Endothelial cell of umbilical vein (primary cell): ENCODE results near the gene ARGLU1. TPM values are rescaled to one million over a fixed set of nuclear protein-coding genes. Genes with fewer than 3 reads are reported as not detected.

Experiments used
- Bru-seq: library from RNA; stranded (reverse); fragments of 400-500 nt; gene quantifications from one replicate; lab custom pipeline; 2021; lab: Mats Ljungman, UMichigan
- BruChase-seq, 2 experiments: library from RNA; stranded (reverse); fragments of 400-500 nt; gene quantifications; one replicate each; lab custom pipeline; 2021; lab: Mats Ljungman, UMichigan
- BruUV-seq: library from RNA; stranded (reverse); fragments of 400-500 nt; replicated peaks from 2 replicates; lab custom pipeline; 2021; lab: Mats Ljungman, UMichigan
- CTCF ChIA-PET: fragments of 300-600, 350-600 bp; sonication (Branson Sonifier 250); formaldehyde crosslinking; loops from one replicate; lab custom pipeline; 2021; ENCODE audit warnings: antibody characterized with exemption, inconsistent platforms; lab: Charles Lee
- POLR2A ChIA-PET: fragments of 300-600, 350-600 bp; sonication (Branson Sonifier 250); formaldehyde crosslinking; loops from one replicate; lab custom pipeline; 2021; ENCODE audit warnings: antibody characterized with exemption, inconsistent platforms; lab: Charles Lee
- DNase-seq: peaks from one replicate; pipeline ENCODE4 v3.0.0-alpha.2; 2011; ENCODE audit warnings: low read depth, low spot score
- FAIRE-seq: peaks from 2 replicates; lab custom pipeline; 2011; peaks lifted over from hg19 to GRCh38; lab: Jason Lieb, UNC
- H2AFZ ChIP-seq: 2 replicates; pipeline ENCODE4 v1.6.0; 2012; ENCODE audit warnings: low read depth, low read length, control low read depth, inconsistent platforms
- H3K27ac ChIP-seq: 2 replicates; pipeline ENCODE4 v1.5.1; 2011; ENCODE audit warnings: low read depth, mild to moderate bottlenecking, control low read depth, low read length, moderate library complexity; ENCODE audit not compliant: insufficient read depth
- H3K27me3 ChIP-seq, 2 experiments: 2 replicates each; pipeline versions ENCODE4 v1.6.0 to v1.6.1; 2011; ENCODE audit warnings: low read length in 2 of 2, mixed read lengths in 1 of 2; ENCODE audit not compliant: control insufficient read depth in 2 of 2, insufficient read depth in 2 of 2
- H3K36me3 ChIP-seq, 2 experiments: 2 replicates in 1 of 2; 3 replicates in 1 of 2; pipeline ENCODE4 v1.5.1; 2011; ENCODE audit warnings: low read length in 2 of 2, mild to moderate bottlenecking in 1 of 2, moderate library complexity in 1 of 2; ENCODE audit not compliant: control insufficient read depth in 2 of 2, insufficient read depth in 2 of 2; ENCODE audit errors: extremely low read depth in 1 of 2
- H3K4me1 ChIP-seq: 3 replicates; pipeline ENCODE4 v1.5.1; 2011; ENCODE audit warnings: mild to moderate bottlenecking, low read length; ENCODE audit not compliant: control insufficient read depth, insufficient read depth; ENCODE audit errors: extremely low read depth
- H3K4me2 ChIP-seq: 2 replicates; pipeline ENCODE4 v1.6.1; 2011; ENCODE audit warnings: low read length, control low read depth, mixed read lengths; ENCODE audit not compliant: insufficient read depth
- H3K4me3 ChIP-seq, 3 experiments: fragments of 200-600 bp in 1 of 3; sonication (generic), shearing (Covaris generic) in 1 of 3; replicated peaks in 1 of 3; 2 replicates each; pipeline ENCODE4 v1.5.1; 2011 to 2016; ENCODE audit warnings: control low read depth in 3 of 3, low read length in 3 of 3, mild to moderate bottlenecking in 2 of 3, inconsistent platforms in 1 of 3, low read depth in 1 of 3, moderate library complexity in 1 of 3; ENCODE audit not compliant: insufficient read depth in 1 of 3
- H3K79me2 ChIP-seq: 2 replicates; pipeline ENCODE4 v1.6.0; 2012; ENCODE audit warnings: low read length, inconsistent platforms; ENCODE audit not compliant: control insufficient read depth, insufficient read depth
- H3K9ac ChIP-seq: replicated peaks from 2 replicates; pipeline ENCODE3; 2011; ENCODE audit warnings: low read length, control low read depth; ENCODE audit not compliant: insufficient read depth; ENCODE audit errors: extremely low read depth
- H3K9me1 ChIP-seq: replicated peaks from 3 replicates; pipeline ENCODE4 v1.6.0; 2011; ENCODE audit warnings: mild to moderate bottlenecking, low read length; ENCODE audit not compliant: control insufficient read depth, insufficient read depth; ENCODE audit errors: extremely low read depth
- H3K9me3 ChIP-seq: replicated peaks from 2 replicates; pipeline ENCODE4 v1.5.1; 2012; ENCODE audit warnings: low read length, inconsistent platforms; ENCODE audit not compliant: control insufficient read depth, insufficient read depth
- H4K20me1 ChIP-seq: replicated peaks from 2 replicates; pipeline ENCODE3; 2011; ENCODE audit warnings: mild to moderate bottlenecking, low read length; ENCODE audit not compliant: control insufficient read depth, insufficient read depth; ENCODE audit errors: extremely low read depth
- CTCF ChIP-seq, 2 donors: IDR thresholded peaks; 1 replicate in 1 of 2; 2 replicates in 1 of 2; pipeline ENCODE4 v1.5.1; 2011; ENCODE audit warnings: low read length in 2 of 2, mild to moderate bottlenecking in 2 of 2, moderate library complexity in 2 of 2, control low read depth in 1 of 2, inconsistent platforms in 1 of 2, low read depth in 1 of 2; ENCODE audit not compliant: insufficient read depth in 1 of 2; ENCODE audit errors: extremely low read depth in 1 of 2
- EZH2 ChIP-seq: IDR thresholded peaks from 2 replicates; pipeline ENCODE4 v1.6.1; 2012; ENCODE audit warnings: borderline replicate concordance, low read depth, mild to moderate bottlenecking, moderate library complexity, low read length, inconsistent platforms; ENCODE audit not compliant: severe bottlenecking
- FOS ChIP-seq: IDR thresholded peaks from 2 replicates; pipeline ENCODE4 v1.6.1; 2011; ENCODE audit warnings: mild to moderate bottlenecking, low read length, moderate library complexity, borderline replicate concordance; ENCODE audit not compliant: insufficient read depth
- GATA2 ChIP-seq: IDR thresholded peaks from 2 replicates; pipeline ENCODE4 v1.7.0; 2011; ENCODE audit warnings: low read depth, mild to moderate bottlenecking, moderate library complexity, mixed read lengths, low read length; ENCODE audit not compliant: insufficient read length, insufficient read depth
- JUN ChIP-seq: IDR thresholded peaks from 2 replicates; pipeline ENCODE4 v1.6.1; 2011; ENCODE audit warnings: borderline replicate concordance, low read depth; ENCODE audit not compliant: insufficient read length, insufficient read depth
- MYC ChIP-seq: IDR thresholded peaks from one replicate; pipeline ENCODE4 v1.6.1; 2011; ENCODE audit warnings: mild to moderate bottlenecking, low read depth, low read length
- POLR2A ChIP-seq: IDR thresholded peaks from 2 replicates; pipeline ENCODE4 v1.6.1; 2012; ENCODE audit warnings: low read depth, mild to moderate bottlenecking, control low read depth, low read length
- POLR2AphosphoS5 ChIP-seq: IDR thresholded peaks from 2 replicates; pipeline ENCODE4 v1.6.1; 2012; ENCODE audit warnings: low read depth, mild to moderate bottlenecking, control low read depth, low read length, moderate library complexity; ENCODE audit not compliant: insufficient read depth
- dilution Hi-C: fragments of 300-500 bp; cut with MboI; formaldehyde crosslinking; loops from one replicate; pipeline ENCODE4 v1.15.0; 2019; ENCODE audit warnings: low sequenced_read_pairs; ENCODE audit not compliant: extremely low pct_ligation_motif_present
- intact Hi-C: fragments of 100-400 bp; cut with micrococcal nuclease; formaldehyde crosslinking; loops from one replicate; pipeline ENCODE4 v1.10.0; 2022
- long read RNA-seq: library from polyadenylated mRNA; stranded (forward); transcript quantifications from one replicate; pipeline ENCODE4 v2.0.0, GENCODE V29; 2021
- polyA minus RNA-seq, 3 experiments: library from RNA; depleted of rRNA, polyadenylated mRNA; stranded (reverse); fragments of >200 nt; gene quantifications; 1 replicate in 1 of 3; 2 replicates in 2 of 3; pipeline ENCODE4 v1.2.3, GENCODE V29; 2011
- polyA plus RNA-seq, 4 experiments: library from polyadenylated mRNA; depleted of rRNA in 3 of 4; stranded (reverse) in 3 of 4; unstranded in 1 of 4; fragments of >200 nt; gene quantifications; 2 replicates each; pipeline versions ENCODE4 v1.2.1 to v1.2.3, GENCODE V29; 2011 to 2012; ENCODE audit warnings: missing spikeins in 1 of 4
- total RNA-seq: library from RNA; stranded (reverse); gene quantifications from 2 replicates; pipeline ENCODE4 v1.2.3, GENCODE V29; 2021
- TF ChIP-seq, protein P1 (sequence below): IDR thresholded peaks from 2 replicates; pipeline ENCODE4 v1.6.1; 2011; ENCODE audit not compliant: insufficient read depth, insufficient read length

ARGLU1 gene, protein sequence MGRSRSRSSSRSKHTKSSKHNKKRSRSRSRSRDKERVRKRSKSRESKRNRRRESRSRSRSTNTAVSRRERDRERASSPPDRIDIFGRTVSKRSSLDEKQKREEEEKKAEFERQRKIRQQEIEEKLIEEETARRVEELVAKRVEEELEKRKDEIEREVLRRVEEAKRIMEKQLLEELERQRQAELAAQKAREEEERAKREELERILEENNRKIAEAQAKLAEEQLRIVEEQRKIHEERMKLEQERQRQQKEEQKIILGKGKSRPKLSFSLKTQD
- total RNA-seq: 95.7 and 111 TPM in 2 replicates
- polyA plus RNA-seq: 41.8 and 44.4 TPM in 2 replicates
- 20.6 and 30.6 TPM in 2 replicates for polyA plus RNA-seq (2011; cell fraction: cytosol; rRNA removed)
- polyA plus RNA-seq (2011; cell fraction: nucleus; rRNA removed): 361 and 575 TPM in 2 replicates
- 61.3 and 103 TPM in 2 replicates for polyA plus RNA-seq (2012)
- 30.9 and 31.1 TPM in 2 replicates for polyA minus RNA-seq
- polyA minus RNA-seq (2011; cell fraction: cytosol; rRNA and poly(A)+ RNA removed): 8.6 TPM
- polyA minus RNA-seq (2011; cell fraction: nucleus; rRNA and poly(A)+ RNA removed): 98.8 and 136 TPM in 2 replicates
- percentile 98 among the genes with signal in this experiment for Bru-seq, nascent RNA
- percentile 97 among the genes with signal in this experiment for BruChase-seq, experiment 1, labeled RNA remaining after a 6-hour chase
- percentile 98 among the genes with signal in this experiment for BruChase-seq, experiment 2, labeled RNA remaining after a 2-hour chase
- long read RNA-seq, full-length matches to known transcripts: 204 of 235 reads
- long read RNA-seq, partial matches to known transcripts: 16 of 235 reads
- long read RNA-seq, other reads (novel, unspliced or antisense): 15 of 235 reads

GRCh38 chr13:106567474-106568298 lies at the start of gene ARGLU1:
Gene ARGLU1, minus strand, starts transcription at chr13:106568137. Its CDS starts 218 bp downstream, at chr13:106567919.
- peaks cover 26% of the 10 kb centered on the region for H3K4me1 ChIP-seq
- TF ChIP-seq, protein P1, sequence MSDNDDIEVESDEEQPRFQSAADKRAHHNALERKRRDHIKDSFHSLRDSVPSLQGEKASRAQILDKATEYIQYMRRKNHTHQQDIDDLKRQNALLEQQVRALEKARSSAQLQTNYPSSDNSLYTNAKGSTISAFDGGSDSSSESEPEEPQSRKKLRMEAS: peak; percentile 38
- TF ChIP-seq EZH2: no peak
- TF ChIP-seq JUN: no peak
- no peak for TF ChIP-seq FOS
- TF ChIP-seq POLR2A: peak; percentile 92
- no peak for TF ChIP-seq GATA2
- TF ChIP-seq MYC: no peak
- peak; percentile 88 for TF ChIP-seq POLR2AphosphoS5
- TF ChIP-seq CTCF (IDR thresholded peaks at IDR 0.05; ENCODE audit: extremely low read depth in 1 of 2, insufficient read depth in 1 of 2, low read depth in 1 of 2, low read length in 2 of 2): no peak
- intact Hi-C loops: loop anchor here (1.0 to 10.0 kb wide), 7 partner anchors 31 to 887 kb away; no protein-coding TSS in a partner anchor
- peak within 1 kb of the TSS; percentile 95 for H3K9ac ChIP-seq
- BruUV-seq: TSS peak; percentile 12
- dilution Hi-C loops: no loop called here
- ChIA-PET POLR2A (interaction anchor here (1.2 kb wide), 1 partner anchor 11 kb away, joined by 4 read pairs; no protein-coding TSS in a partner anchor), CTCF (interaction anchor here (0.8 to 5.7 kb wide), 3 partner anchors 30 to 53 kb away, joined by 3 to 29 read pairs (median 8); partner anchors contain the start of gene EFNB2)
- H3K4me2 ChIP-seq: peak within 1 kb of the TSS; percentile 99
- peaks cover 52% of the 10 kb centered on the region for H3K79me2 ChIP-seq
- peaks cover 19% of the 10 kb centered on the region for H4K20me1 ChIP-seq
- H3K27ac ChIP-seq: peak within 1 kb of the TSS; percentile 85
- H2AFZ ChIP-seq: peak within 1 kb of the TSS; percentile 45
- FAIRE-seq (peak; percentile 68), DNase-seq (peak; percentile 96)
- no peaks in the 10 kb centered on the region for H3K9me1 ChIP-seq
- no peaks in the 10 kb centered on the region for H3K36me3 ChIP-seq
- no peaks in the 10 kb centered on the region for H3K27me3 ChIP-seq
- no peaks in the 10 kb centered on the region for H3K9me3 ChIP-seq
- H3K4me3 ChIP-seq: peak within 1 kb of the TSS; percentile 57 to 98 (median 79)
